ENCODE measurements around the gene RAB21.
"Not testable (repeated sequence)": the region's sequence is repeated elsewhere in the genome, so short reads cannot be mapped to it uniquely, and the experiment has no call there.

RAB21 gene

GRCh38 chr12:71804505-71804904, 49.8 kb downstream of the RAB21 start:
- DNase-seq: no peak

GRCh38 chr12:71810921-71811320, 56.3 kb downstream of the RAB21 start:
- no peak for DNase-seq
- Histone ChIP-seq H3K27me3 (replicated peaks) (no peaks in the 10 kb centered on the region), H3K36me3 (replicated peaks) (no peaks in the 10 kb centered on the region), H3K4me3 (ENCODE audit: low read depth, low read length) (no peak overlapping the region), H3K27ac (no peak overlapping the region)
- TF ChIP-seq CTCF (IDR thresholded peaks at IDR 0.05; ENCODE audit: low read depth, low read length, missing control alignments): no peak
- in situ Hi-C loops (cut with HindIII; ENCODE audit: low pct_ligation_motif_present, low sequenced_read_pairs): no loop called here

More at GRCh38 chr12:71804505-71804904, 49.8 kb downstream of the RAB21 start:
- in situ Hi-C loops (cut with HindIII; ENCODE audit: low pct_ligation_motif_present, low sequenced_read_pairs): no loop called here
- TF ChIP-seq CTCF (IDR thresholded peaks at IDR 0.05; ENCODE audit: low read depth, low read length, missing control alignments): no peak
- no peaks in the 10 kb centered on the region for H3K27me3 ChIP-seq (replicated peaks)
- no peaks in the 10 kb centered on the region for H3K36me3 ChIP-seq (replicated peaks)
- H3K4me3 ChIP-seq (ENCODE audit: low read depth, low read length): no peak overlapping the region
- H3K27ac ChIP-seq: no peak overlapping the region

GRCh38 chr12:71815242-71815641, 60.6 kb downstream of the RAB21 start:
- DNase-seq; H3K36me3 ChIP-seq (replicated peaks); H3K27me3 ChIP-seq (replicated peaks); H3K27ac ChIP-seq; H3K4me3 ChIP-seq (ENCODE audit: low read depth, low read length); in situ Hi-C loops (cut with HindIII; ENCODE audit: low pct_ligation_motif_present, low sequenced_read_pairs): not testable (repeated sequence)

- H3K36me3 ChIP-seq (replicated peaks); H3K27me3 ChIP-seq (replicated peaks); DNase-seq; H3K4me3 ChIP-seq (ENCODE audit: low read depth, low read length); H3K27ac ChIP-seq; in situ Hi-C loops (cut with HindIII; ENCODE audit: low pct_ligation_motif_present, low sequenced_read_pairs): not testable (repeated sequence)
Measured at GRCh38 chr12:71822088-71822487, 67.4 kb downstream of the RAB21 start.

GRCh38 chr12:71828813-71829212, 74.2 kb downstream of the RAB21 start:
- no peak for DNase-seq
- in situ Hi-C loops (cut with HindIII; ENCODE audit: low pct_ligation_motif_present, low sequenced_read_pairs): no loop called here
- Histone ChIP-seq H3K27me3 (replicated peaks) (no peaks in the 10 kb centered on the region), H3K36me3 (replicated peaks) (no peaks in the 10 kb centered on the region), H3K4me3 (ENCODE audit: low read depth, low read length) (no peak overlapping the region), H3K27ac (no peak overlapping the region)
- no peak for TF ChIP-seq CTCF (IDR thresholded peaks at IDR 0.05; ENCODE audit: low read depth, low read length, missing control alignments)

GRCh38 chr12:71837356-71837755, 82.7 kb downstream of the RAB21 start:
- in situ Hi-C loops (cut with HindIII; ENCODE audit: low pct_ligation_motif_present, low sequenced_read_pairs): no loop called here
- Histone ChIP-seq H3K4me3 (ENCODE audit: low read depth, low read length) (no peak overlapping the region), H3K27ac (no peak overlapping the region), H3K27me3 (replicated peaks) (no peaks in the 10 kb centered on the region), H3K36me3 (replicated peaks) (no peaks in the 10 kb centered on the region)
- no peak for TF ChIP-seq CTCF (IDR thresholded peaks at IDR 0.05; ENCODE audit: low read depth, low read length, missing control alignments)
- DNase-seq: no peak

GRCh38 chr12:71838231-71838630, 83.6 kb downstream of the RAB21 start:
- no peak for TF ChIP-seq CTCF (IDR thresholded peaks at IDR 0.05; ENCODE audit: low read depth, low read length, missing control alignments)
- no peak overlapping the region for H3K27ac ChIP-seq
- H3K27me3 ChIP-seq (replicated peaks): no peaks in the 10 kb centered on the region
- in situ Hi-C loops (cut with HindIII; ENCODE audit: low pct_ligation_motif_present, low sequenced_read_pairs): no loop called here
- H3K4me3 ChIP-seq (ENCODE audit: low read depth, low read length): no peak overlapping the region
- no peak for DNase-seq
- no peaks in the 10 kb centered on the region for H3K36me3 ChIP-seq (replicated peaks)

All from brain microvascular endothelial cell (primary cell).